Stimulated activated CD8-positive, alpha-beta memory T cell treated with anti-CD3 and anti-CD28 coated beads, Interleukin-15, amount 100 ng/mL, for 24 hours (primary cell): Measurements from ENCODE around the gene RNASEL.
"Not testable (repeated sequence)": the region's sequence is repeated elsewhere in the genome, so short reads cannot be mapped to it uniquely, and the experiment has no call there.

Source experiments
- DNase-seq: peaks from one replicate; pipeline ENCODE4 v3.0.0-alpha.2; 2020; ENCODE audit warnings: low read depth

The RNASEL gene, protein sequence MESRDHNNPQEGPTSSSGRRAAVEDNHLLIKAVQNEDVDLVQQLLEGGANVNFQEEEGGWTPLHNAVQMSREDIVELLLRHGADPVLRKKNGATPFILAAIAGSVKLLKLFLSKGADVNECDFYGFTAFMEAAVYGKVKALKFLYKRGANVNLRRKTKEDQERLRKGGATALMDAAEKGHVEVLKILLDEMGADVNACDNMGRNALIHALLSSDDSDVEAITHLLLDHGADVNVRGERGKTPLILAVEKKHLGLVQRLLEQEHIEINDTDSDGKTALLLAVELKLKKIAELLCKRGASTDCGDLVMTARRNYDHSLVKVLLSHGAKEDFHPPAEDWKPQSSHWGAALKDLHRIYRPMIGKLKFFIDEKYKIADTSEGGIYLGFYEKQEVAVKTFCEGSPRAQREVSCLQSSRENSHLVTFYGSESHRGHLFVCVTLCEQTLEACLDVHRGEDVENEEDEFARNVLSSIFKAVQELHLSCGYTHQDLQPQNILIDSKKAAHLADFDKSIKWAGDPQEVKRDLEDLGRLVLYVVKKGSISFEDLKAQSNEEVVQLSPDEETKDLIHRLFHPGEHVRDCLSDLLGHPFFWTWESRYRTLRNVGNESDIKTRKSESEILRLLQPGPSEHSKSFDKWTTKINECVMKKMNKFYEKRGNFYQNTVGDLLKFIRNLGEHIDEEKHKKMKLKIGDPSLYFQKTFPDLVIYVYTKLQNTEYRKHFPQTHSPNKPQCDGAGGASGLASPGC

GRCh38 chr1:182588500-182589396 is at the start of gene RNASEL:
RNASEL (minus strand) TSS chr1:182589256; CDS start chr1:182586806, 2,450 bp downstream.
- DNase-seq = no peak

DNA sequence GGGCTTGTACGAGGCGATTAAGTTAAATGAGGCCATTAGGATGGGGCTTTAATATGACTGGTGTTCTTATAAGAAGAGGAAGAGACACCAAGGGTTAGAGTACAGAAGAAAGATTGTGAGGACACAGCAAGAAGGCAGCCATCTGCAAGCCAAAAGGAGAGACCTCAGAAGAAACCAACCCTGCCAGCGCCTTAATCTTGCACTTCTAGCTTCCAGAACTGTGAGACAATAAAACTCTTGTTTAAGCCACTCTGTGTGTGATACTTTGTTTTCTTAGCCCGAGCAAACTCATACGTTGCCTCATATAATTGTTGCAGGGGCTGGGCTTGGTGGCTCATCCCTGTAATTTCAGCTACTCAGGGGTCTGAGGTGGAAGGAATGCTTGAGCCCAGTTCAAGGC is 48.7 kb upstream of the RNASEL start:
- DNase-seq = no peak

GRCh38 chr1:182635871-182636270 is 46.8 kb upstream of the RNASEL start:
- DNase-seq = no peak

DNA sequence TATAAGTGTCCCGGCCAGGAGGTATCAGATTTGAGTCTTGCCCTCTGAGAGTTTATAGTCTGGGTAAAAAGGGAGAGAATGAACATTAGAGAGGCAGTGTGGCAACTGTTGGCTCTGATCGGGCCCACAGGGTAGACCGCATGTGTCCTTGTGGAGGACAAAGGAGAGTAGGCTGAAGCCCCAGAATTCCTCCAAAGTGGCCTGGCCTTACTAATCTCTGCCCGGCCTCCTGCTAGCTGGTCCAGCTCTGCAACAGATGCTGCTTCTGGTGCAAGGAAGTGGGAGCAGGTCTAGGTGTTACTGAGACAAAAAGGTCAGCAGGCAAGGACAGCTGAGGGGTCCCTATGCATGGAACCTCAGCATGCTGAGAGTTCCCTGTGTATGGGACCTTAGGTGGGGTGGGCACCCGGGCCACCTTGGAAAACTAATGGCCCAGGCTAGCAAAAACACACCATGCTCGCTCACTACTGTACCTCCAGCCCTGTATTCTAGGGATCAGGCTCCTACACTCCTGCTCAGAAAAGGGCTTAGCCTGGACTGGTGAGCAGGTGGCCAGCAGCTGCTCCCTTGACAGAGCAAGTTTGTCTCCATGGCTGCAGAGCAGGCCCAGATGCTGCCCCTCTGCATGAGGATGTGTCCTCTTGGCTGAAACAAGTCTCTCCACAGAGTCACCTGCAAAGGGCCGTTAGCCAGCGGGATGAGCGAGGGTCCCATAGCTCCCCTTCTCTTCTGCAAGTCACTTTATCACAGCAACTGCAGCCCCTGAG is 45.4 kb upstream of the RNASEL start:
- DNase-seq = no peak

DNA sequence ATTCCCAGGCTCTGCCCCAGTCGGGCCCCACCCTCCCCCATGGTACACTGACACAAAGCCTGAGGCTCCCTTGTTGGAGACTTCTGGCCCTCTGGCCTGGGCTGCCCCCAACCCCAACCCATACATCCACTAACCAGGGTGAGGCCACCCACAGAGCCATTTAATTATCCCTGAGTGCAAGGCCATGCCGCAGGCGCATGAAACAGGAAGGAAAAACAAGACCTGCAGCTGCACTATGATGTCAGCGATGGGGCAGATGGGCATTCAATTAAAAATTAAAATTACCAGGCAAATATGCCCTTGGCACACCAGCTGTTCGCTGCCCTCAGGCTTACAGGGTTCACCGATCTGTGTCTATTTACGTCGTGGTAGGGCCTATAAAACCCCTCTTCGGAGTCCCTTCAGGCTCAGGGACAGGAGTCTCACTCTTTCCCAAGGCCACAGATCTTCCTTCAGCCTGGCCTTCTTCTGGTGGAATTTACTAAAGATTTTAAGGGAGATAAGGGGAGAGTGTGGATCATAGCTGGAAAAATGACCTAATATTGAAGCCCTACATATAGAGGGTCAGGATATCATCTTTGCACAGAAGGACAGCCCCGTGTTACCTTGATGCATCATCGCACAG is 44.7 kb upstream of the RNASEL start:
- no peak for DNase-seq

DNA sequence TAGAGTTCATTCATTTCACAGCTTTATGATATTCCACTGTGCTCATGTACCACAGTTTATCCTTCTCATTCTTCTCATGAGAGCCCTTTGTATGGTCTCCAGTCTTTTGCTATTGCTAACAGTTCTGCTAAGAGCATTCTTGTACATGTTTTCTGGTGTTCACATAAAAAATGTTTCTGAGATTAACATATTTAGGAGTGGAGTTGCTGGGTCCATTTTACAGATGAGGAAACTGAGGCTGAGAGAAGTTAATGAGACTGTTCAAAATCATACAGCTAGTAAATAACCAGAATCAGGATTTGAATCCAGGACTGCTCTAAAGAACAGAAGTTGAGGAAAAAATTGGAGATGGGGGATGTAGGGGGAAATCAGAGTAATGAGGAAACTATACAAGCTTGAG is 44.0 kb upstream of the RNASEL start:
- DNase-seq = no peak

GRCh38 chr1:182632441-182632857 is 43.4 kb upstream of the RNASEL start:
- not testable (repeated sequence) for DNase-seq

GRCh38 chr1:182631954-182632353 is 42.9 kb upstream of the RNASEL start:
- no peak for DNase-seq

GRCh38 chr1:182631053-182631677 is 42.1 kb upstream of the RNASEL start:
- DNase-seq = no peak

DNA sequence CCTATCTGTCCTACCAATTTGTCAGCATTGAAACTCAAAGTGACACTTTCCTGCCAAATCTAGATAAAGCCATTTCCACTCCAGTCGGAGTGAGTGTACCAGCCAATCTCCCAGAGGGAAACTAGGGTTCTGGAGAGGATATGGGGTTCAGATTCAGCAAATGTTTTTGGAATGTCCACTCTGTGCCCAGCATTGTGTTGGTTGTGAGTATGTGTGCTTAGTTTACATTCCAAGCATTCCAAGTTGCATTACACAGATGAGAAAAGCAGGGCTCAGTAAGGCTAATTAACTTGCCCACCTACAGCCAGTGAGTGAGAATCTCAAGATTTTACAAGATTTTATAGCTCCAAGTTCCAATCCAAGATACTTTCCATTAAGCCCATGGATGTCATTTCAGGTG is 41.5 kb upstream of the RNASEL start:
- DNase-seq = no peak

- no peak for DNase-seq
These were observed 40.5 kb upstream of the RNASEL start for GRCh38 chr1:182629499-182630096.

- no peak for DNase-seq
These were observed 40.0 kb upstream of the RNASEL start for GRCh38 chr1:182629080-182629479.

DNA sequence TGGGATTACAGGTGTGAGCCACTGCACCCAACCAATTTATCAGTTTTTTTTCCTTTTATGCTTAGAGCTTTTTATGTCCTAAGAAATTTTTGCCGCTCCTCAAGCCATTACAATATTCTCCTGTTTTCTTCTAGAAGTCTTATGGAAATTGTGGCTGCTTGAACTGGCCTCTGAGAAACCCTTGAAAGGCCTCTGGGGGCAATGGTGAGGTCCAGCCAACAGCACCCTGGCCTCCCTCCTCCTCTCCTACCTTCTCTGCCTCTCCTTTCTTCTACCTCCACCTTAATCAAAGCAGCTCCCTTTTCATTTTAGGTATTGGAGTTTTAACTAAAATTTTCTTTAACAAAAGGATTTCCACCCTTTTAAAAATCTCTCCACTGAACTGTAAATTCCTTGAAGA is 39.6 kb upstream of the RNASEL start:
- DNase-seq = no peak

DNA sequence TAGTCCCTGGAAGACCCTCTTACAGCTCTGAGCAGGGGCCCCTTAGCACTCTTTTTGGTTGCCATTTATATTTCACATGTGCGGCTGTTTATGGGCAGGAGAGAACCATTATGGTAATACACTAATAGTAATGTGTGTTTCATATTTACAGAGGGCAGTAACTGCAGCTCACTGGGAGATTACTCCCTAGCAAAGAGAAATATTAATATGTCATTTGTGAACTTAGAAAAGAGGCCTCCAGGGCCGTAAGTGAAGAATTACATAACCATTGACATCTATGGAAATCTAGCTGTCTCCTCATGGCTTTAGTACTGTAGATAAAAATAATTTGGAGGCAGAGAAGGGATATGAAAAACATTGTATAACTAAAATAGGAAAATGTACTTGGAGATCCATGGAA is 38.6 kb upstream of the RNASEL start:
- DNase-seq = no peak

DNA sequence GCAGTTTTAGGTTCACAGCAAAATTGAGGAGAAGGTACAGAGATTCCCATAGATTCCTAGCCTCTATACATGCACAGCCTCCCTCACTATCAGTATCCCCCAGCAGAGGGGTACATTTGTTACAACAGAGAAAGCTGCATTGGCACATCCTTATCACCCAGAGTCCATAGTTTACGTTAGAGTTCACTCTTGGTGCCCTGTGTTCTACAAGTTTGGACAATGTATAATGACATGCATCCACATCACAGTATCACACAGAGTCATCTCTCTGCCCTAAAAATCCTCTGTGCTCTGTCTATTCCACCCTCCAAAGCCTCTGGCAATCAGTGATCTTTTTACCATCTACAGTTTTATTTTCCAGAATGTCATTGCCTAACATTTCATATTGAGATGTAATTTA is 37.5 kb upstream of the RNASEL start:
- DNase-seq = no peak

- DNase-seq = no peak
These were observed 36.9 kb upstream of the RNASEL start for GRCh38 chr1:182625719-182626504.

DNA sequence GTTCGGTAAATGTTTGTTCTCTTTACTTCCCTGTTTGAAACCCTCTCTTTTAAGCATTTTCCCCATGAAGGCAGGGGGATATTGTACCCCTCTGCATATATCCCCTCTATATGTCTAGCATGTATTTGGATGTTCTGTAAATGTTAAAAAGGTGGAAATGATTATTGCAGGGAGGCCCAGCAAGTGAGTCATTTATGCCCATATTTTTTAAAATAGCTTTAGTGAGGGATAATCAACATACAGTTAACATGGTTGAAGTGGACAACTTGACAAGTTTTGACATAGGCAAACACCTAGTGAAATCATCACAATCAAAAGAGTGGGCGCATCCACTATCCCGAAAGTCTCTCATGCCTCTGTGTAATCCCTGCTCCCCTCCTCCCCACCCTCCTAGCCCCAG is 36.0 kb upstream of the RNASEL start:
- DNase-seq = no peak

- no peak for DNase-seq
These were observed 35.5 kb upstream of the RNASEL start for GRCh38 chr1:182624577-182624976.

DNA sequence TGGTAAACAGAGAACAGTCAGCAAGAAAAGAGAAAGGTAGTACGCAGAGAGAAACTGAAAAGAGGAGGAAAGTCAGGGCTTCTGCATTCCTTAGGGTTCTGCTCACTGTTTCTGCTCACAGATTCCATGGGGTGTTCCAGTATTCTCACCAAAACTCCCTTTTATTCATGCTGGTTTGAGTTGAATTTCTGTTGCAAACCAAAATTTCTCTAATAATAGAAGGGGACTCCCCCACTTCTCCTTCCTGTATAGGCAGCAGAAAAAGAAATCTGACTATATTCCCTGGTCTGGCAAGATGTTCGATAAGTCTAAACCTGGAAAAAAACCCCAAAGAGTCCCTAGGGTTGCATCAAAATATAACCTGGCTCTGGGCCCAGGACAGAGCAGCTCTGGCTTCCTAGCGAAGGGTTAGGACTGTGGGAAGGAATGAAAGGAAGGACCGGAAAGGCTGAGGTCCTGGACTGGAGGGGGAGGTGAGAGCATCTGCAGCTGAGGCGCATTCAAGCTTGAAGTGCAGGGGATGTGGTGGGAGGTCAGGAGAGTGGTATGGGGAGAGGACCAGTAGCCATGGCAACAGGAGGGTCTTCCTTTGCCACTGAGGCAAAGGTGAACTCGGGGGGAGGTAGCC is 34.0 kb upstream of the RNASEL start:
- DNase-seq = no peak
